GM21737 (cell line): Measurements from ENCODE around the gene GALNT1.

Experiments used
- ATAC-seq: cut with Tn5 transposase; IDR thresholded peaks from one replicate; pipeline ENCODE4 v1.9.1; 2021; ENCODE audit warnings: mild to moderate bottlenecking, moderate library complexity; ENCODE audit not compliant: unreplicated experiment

The GALNT1 gene

GRCh38 chr18:35749701-35750100 is 168.2 kb downstream of the GALNT1 start:
- no peak for ATAC-seq

GRCh38 chr18:35750929-35751328 is 169.4 kb downstream of the GALNT1 start:
- ATAC-seq = no peak

GRCh38 chr18:35753306-35753910 is 171.9 kb downstream of the GALNT1 start:
- ATAC-seq = no peak

GRCh38 chr18:35754464-35754863 is 172.9 kb downstream of the GALNT1 start:
- ATAC-seq = no peak

- ATAC-seq = no peak
These were observed 173.8 kb downstream of the GALNT1 start for GRCh38 chr18:35755369-35755768.

- no peak for ATAC-seq
These were observed 175.1 kb downstream of the GALNT1 start for GRCh38 chr18:35756506-35757117.
